Neural progenitor cell (in vitro differentiated cells): Measurements from ENCODE around the gene CNTN2. TPM values are rescaled to one million over a fixed set of nuclear protein-coding genes. Genes with fewer than 3 reads are reported as not detected.

Experiments used
- DNase-seq: peaks from one replicate; pipeline ENCODE4 v3.0.0-alpha.2; 2016; ENCODE audit warnings: low spot score
- H2AFZ ChIP-seq: fragments of 200-600 bp; sonication (generic); replicated peaks from 2 replicates; pipeline ENCODE4 v1.6.1; 2016; ENCODE audit warnings: antibody characterized with exemption
- H3F3A ChIP-seq: fragments of 200-600 bp; sonication (generic); 2 replicates; pipeline ENCODE4 v1.6.1; 2016; ENCODE audit warnings: antibody characterized with exemption, low read depth
- H3K27ac ChIP-seq: fragments of 200-600 bp; sonication (generic); 2 replicates; pipeline ENCODE4 v1.5.1; 2016; ENCODE audit warnings: mild to moderate bottlenecking
- H3K27me3 ChIP-seq: fragments of 200-600 bp; sonication (generic); 2 replicates; pipeline ENCODE4 v1.6.1; 2016; ENCODE audit warnings: mild to moderate bottlenecking, moderate library complexity
- H3K36me3 ChIP-seq: fragments of 200-600 bp; sonication (generic); 2 replicates; pipeline ENCODE4 v1.5.1; 2016
- H3K4me1 ChIP-seq: fragments of 200-600 bp; sonication (generic); 2 replicates; pipeline ENCODE4 v1.6.1; 2016; ENCODE audit warnings: mixed run types
- H3K4me2 ChIP-seq: fragments of 200-600 bp; sonication (generic); 2 replicates; pipeline ENCODE4 v1.6.1; 2016
- H3K4me3 ChIP-seq: fragments of 200-600 bp; sonication (generic); 2 replicates; pipeline ENCODE4 v1.5.1; 2016
- H3K79me2 ChIP-seq: fragments of 200-600 bp; sonication (generic); 2 replicates; pipeline ENCODE4 v1.6.1; 2016; ENCODE audit warnings: low read depth
- H3K9ac ChIP-seq: fragments of 200-600 bp; sonication (generic); 2 replicates; pipeline ENCODE4 v1.6.1; 2016
- H3K9me3 ChIP-seq: fragments of 200-600 bp; sonication (generic); 2 replicates; pipeline ENCODE4 v1.5.1; 2016; ENCODE audit warnings: low read depth
- H4K20me1 ChIP-seq: fragments of 200-600 bp; sonication (generic); 2 replicates; pipeline ENCODE4 v1.6.1; 2016; ENCODE audit warnings: low read depth
- H3K27ac Mint-ChIP-seq: 3 replicates; pipeline ENCODE4 v1.8.0; 2021; ENCODE audit warnings: mixed read lengths
- H3K27me3 Mint-ChIP-seq: 2 replicates; pipeline ENCODE4 v1.8.0; 2022; ENCODE audit warnings: low read depth, mild to moderate bottlenecking, inconsistent platforms, moderate library complexity, mixed read lengths; ENCODE audit not compliant: insufficient read depth
- H3K36me3 Mint-ChIP-seq: 3 replicates; pipeline ENCODE4 v1.8.0; 2021; ENCODE audit warnings: mixed read lengths
- H3K4me1 Mint-ChIP-seq: 3 replicates; pipeline ENCODE4 v1.8.0; 2021; ENCODE audit warnings: mixed read lengths
- H3K4me3 Mint-ChIP-seq: 3 replicates; pipeline ENCODE4 v1.8.0; 2021; ENCODE audit warnings: mild to moderate bottlenecking, moderate library complexity, mixed read lengths
- H3K9me3 Mint-ChIP-seq: 3 replicates; pipeline ENCODE4 v1.8.0; 2020; ENCODE audit warnings: mixed read lengths
- CTCF ChIP-seq: fragments of 200-600 bp; sonication (generic); IDR thresholded peaks from 2 replicates; pipeline ENCODE4 v1.5.1; 2017; ENCODE audit warnings: antibody characterized with exemption, mild to moderate bottlenecking
- EZH2 ChIP-seq: fragments of 200-600 bp; sonication (generic); IDR thresholded peaks from 2 replicates; pipeline ENCODE4 v1.6.1; 2017; ENCODE audit warnings: antibody characterized with exemption, mild to moderate bottlenecking, moderate library complexity
- EZH2phosphoT487 ChIP-seq: fragments of 200-600 bp; sonication (generic); IDR thresholded peaks from 2 replicates; pipeline ENCODE4 v1.6.1; 2017; ENCODE audit warnings: antibody characterized with exemption
- total RNA-seq: library from RNA; depleted of rRNA; stranded (reverse); fragments of >200 nt; gene quantifications from 2 replicates; pipeline ENCODE4 v1.2.3, GENCODE V29; 2015; ENCODE audit warnings: low replicate concordance

The CNTN2 gene
- total RNA-seq, 1 donor from 2014 or later, result 8.4 TPM

GRCh38 chr1:205127646-205128045, 84.6 kb downstream of the CNTN2 start:
- Histone ChIP-seq H3K27me3 (no peaks in the 10 kb centered on the region), H3F3A (peaks cover 3% of the 10 kb centered on the region), H3K27ac (no peak overlapping the region), H3K4me1 (peaks cover 4% of the 10 kb centered on the region), H2AFZ (no peak overlapping the region), H3K9me3 (no peaks in the 10 kb centered on the region), H3K9ac (no peak overlapping the region), H4K20me1 (no peaks in the 10 kb centered on the region), H3K4me3 (no peak overlapping the region), H3K36me3 (no peaks in the 10 kb centered on the region), H3K4me2 (no peak overlapping the region), H3K79me2 (no peaks in the 10 kb centered on the region)
- no peak overlapping the region for H3K4me3 Mint-ChIP-seq
- peaks cover 3% of the 10 kb centered on the region for H3K4me1 Mint-ChIP-seq
- no peak for DNase-seq
- H3K27me3 Mint-ChIP-seq, result peaks cover 7% of the 10 kb centered on the region
- no peak for TF ChIP-seq EZH2phosphoT487
- no peak for TF ChIP-seq EZH2
- TF ChIP-seq CTCF, result no peak
- no peaks in the 10 kb centered on the region for H3K9me3 Mint-ChIP-seq
- H3K27ac Mint-ChIP-seq, result no peak overlapping the region
- no peaks in the 10 kb centered on the region for H3K36me3 Mint-ChIP-seq

Other genes starting within 250 kb of the CNTN2 start
- 2.5 and 3.7 TPM in 2 replicates for gene NFASC, start 172.3 kb upstream of the CNTN2 start, total RNA-seq
- 2.1 and 3.3 TPM in 2 replicates for gene TMEM81, start 41.2 kb downstream of the CNTN2 start, total RNA-seq
- 21.9 and 30.1 TPM in 2 replicates for gene RBBP5, start 78.8 kb downstream of the CNTN2 start, total RNA-seq
- 12.1 and 13.0 TPM in 2 replicates for gene DSTYK, start 168.5 kb downstream of the CNTN2 start, total RNA-seq
- 7.1 and 12.1 TPM in 2 replicates for gene TMCC2, start 184.7 kb downstream of the CNTN2 start, total RNA-seq